ENCODE results near the gene GRIK5.

DNA sequence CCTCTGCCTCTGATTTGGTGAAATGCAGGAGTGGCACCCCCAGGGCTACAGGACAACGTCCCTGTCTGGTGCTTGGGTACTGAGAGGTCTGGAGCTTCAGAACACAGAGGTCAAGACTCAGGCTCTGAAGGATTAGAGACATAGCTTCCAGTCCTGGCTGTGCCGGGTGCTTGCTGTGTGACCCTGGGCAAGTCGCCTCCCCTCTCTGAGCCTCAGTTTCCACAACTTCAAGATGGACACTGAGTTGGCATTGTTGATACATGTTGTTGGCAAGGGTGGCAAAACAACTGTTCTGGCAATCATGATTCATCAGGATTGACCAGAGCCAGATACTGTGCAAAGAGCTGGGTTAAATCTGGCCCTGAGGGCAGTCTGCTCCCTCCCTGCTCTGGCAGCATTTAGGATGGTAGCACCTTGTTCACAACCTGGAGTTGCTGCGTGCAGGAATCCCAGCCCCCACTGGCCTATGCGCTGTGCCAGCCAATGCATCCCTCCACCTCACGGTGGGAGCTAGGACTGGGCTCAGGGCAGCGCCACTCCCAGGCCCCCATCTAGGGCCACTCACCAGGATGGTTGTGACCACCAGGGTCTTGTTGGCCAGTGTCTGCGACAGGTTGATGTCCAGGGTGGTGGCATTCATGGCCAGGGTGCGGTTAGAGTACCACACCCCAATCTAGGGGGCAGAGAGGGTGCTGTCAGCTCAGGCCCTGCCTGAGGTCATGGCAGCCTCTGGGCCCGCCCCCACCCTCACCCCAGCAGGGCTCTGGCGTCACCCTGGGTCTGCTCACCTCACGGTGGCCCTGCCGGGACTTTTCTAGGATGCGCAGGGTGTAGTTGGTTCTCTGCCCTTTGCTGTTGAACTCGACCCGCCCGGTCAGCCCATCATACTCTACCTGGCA is 16.7 kb downstream of the GRIK5 start:
- no peak for TF ChIP-seq JUND (IDR thresholded peaks at IDR 0.05; ENCODE audit: low read length)
- TF ChIP-seq SUZ12 (IDR thresholded peaks at IDR 0.05; ENCODE audit: low read length), result no peak
- TF ChIP-seq, protein P1, sequence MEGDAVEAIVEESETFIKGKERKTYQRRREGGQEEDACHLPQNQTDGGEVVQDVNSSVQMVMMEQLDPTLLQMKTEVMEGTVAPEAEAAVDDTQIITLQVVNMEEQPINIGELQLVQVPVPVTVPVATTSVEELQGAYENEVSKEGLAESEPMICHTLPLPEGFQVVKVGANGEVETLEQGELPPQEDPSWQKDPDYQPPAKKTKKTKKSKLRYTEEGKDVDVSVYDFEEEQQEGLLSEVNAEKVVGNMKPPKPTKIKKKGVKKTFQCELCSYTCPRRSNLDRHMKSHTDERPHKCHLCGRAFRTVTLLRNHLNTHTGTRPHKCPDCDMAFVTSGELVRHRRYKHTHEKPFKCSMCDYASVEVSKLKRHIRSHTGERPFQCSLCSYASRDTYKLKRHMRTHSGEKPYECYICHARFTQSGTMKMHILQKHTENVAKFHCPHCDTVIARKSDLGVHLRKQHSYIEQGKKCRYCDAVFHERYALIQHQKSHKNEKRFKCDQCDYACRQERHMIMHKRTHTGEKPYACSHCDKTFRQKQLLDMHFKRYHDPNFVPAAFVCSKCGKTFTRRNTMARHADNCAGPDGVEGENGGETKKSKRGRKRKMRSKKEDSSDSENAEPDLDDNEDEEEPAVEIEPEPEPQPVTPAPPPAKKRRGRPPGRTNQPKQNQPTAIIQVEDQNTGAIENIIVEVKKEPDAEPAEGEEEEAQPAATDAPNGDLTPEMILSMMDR (IDR thresholded peaks at IDR 0.05; ENCODE audit: control extremely low read depth in 1 of 3, insufficient read depth in 1 of 3, low read depth in 1 of 3, low read length in 3 of 3), result no peak
- no peak for TF ChIP-seq EZH2 (IDR thresholded peaks at IDR 0.05; ENCODE audit: low read depth, low read length, severe bottlenecking)
- TF ChIP-seq ASH2L (IDR thresholded peaks at IDR 0.05; ENCODE audit: low read length), result no peak
- no peak for TF ChIP-seq POLR2AphosphoS5 (IDR thresholded peaks at IDR 0.05; ENCODE audit: low read depth, low read length)
- no peak for TF ChIP-seq CBX8 (IDR thresholded peaks at IDR 0.05; ENCODE audit: borderline replicate concordance, low read depth, low read length)
- no peak for TF ChIP-seq CEBPB (IDR thresholded peaks at IDR 0.05; ENCODE audit: low read depth, low read length)
- no peak for TF ChIP-seq SAP30 (IDR thresholded peaks at IDR 0.05; ENCODE audit: insufficient read depth, insufficient replicate concordance, low read length)
- no peak for TF ChIP-seq TBP (IDR thresholded peaks at IDR 0.05; ENCODE audit: low read depth, low read length)
- no peak for TF ChIP-seq SIN3A (conservative IDR thresholded peaks at IDR 0.05 in 1 of 2, IDR thresholded peaks at IDR 0.05 in 1 of 2; ENCODE audit: low read depth in 1 of 2, low read length in 2 of 2)
- no peak for TF ChIP-seq GTF2F1 (IDR thresholded peaks at IDR 0.05; ENCODE audit: borderline replicate concordance, low read depth, low read length)
- no peak for TF ChIP-seq MAFK (IDR thresholded peaks at IDR 0.05; ENCODE audit: low read depth, low read length)
- no peak for TF ChIP-seq KDM5A (IDR thresholded peaks at IDR 0.05; ENCODE audit: low read length)
